ENCODE data around the gene CMPK1.

Gene CMPK1

GRCh38 chr1:47380699-47381098 is 47.1 kb downstream of the CMPK1 start:
- H3K27me3 ChIP-seq (ENCODE audit: low read depth, low read length): no peaks in the 10 kb centered on the region
- no peak overlapping the region for H3K4me3 ChIP-seq (ENCODE audit: low read depth in 1 of 2, low read length in 2 of 2)
- H3K9me3 ChIP-seq (ENCODE audit: control insufficient read depth in 1 of 2, low read length in 2 of 2): no peaks in the 10 kb centered on the region
- H3K4me1 ChIP-seq (ENCODE audit: control insufficient read depth in 1 of 2, insufficient read depth in 2 of 2, low read length in 2 of 2): no peaks in the 10 kb centered on the region
- H3K27ac ChIP-seq (ENCODE audit: low read length): no peak overlapping the region
- peaks cover 17 to 34% of the 10 kb centered on the region in 2 donors for H3K36me3 ChIP-seq (ENCODE audit: control insufficient read depth in 1 of 2, insufficient read depth in 2 of 2, low read length in 2 of 2)

- no peaks in the 10 kb centered on the region for H3K9me3 ChIP-seq (ENCODE audit: control insufficient read depth in 1 of 2, low read length in 2 of 2)
- H3K27ac ChIP-seq (ENCODE audit: low read length): no peak overlapping the region
- H3K4me1 ChIP-seq (ENCODE audit: control insufficient read depth in 1 of 2, insufficient read depth in 2 of 2, low read length in 2 of 2): no peaks in the 10 kb centered on the region
- no peaks in the 10 kb centered on the region for H3K27me3 ChIP-seq (ENCODE audit: low read depth, low read length)
- H3K36me3 ChIP-seq (ENCODE audit: control insufficient read depth in 1 of 2, insufficient read depth in 2 of 2, low read length in 2 of 2): peaks cover 17 to 32% of the 10 kb centered on the region in 2 donors
- no peak overlapping the region for H3K4me3 ChIP-seq (ENCODE audit: low read depth in 1 of 2, low read length in 2 of 2)
These were observed 48.9 kb downstream of the CMPK1 start for GRCh38 chr1:47382399-47382983.

DNA sequence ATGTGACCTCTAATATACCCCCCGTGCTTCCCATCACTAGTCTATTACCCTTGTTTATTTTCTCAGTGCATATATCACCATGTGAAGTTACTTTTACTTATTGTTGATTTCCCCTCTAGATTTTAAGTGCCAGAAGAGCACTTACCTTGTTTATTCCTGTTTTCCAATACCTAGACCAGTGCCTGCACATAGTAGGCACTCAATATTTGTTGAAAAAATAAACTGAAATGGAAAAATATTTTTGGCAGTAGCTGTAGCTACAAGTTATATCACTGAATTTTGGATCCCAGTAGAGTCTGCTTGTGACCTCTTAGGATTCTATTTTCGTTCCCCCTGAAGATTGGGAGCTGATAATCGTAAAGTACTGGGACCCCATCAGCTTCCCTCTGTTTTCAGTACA is 50.5 kb downstream of the CMPK1 start:
- Histone ChIP-seq H3K27me3 (ENCODE audit: low read depth, low read length) (no peaks in the 10 kb centered on the region), H3K4me1 (ENCODE audit: control insufficient read depth in 1 of 2, insufficient read depth in 2 of 2, low read length in 2 of 2) (no peaks in the 10 kb centered on the region), H3K36me3 (ENCODE audit: control insufficient read depth in 1 of 2, insufficient read depth in 2 of 2, low read length in 2 of 2) (peaks cover 13 to 22% of the 10 kb centered on the region in 2 donors), H3K4me3 (ENCODE audit: low read depth in 1 of 2, low read length in 2 of 2) (no peak overlapping the region), H3K9me3 (ENCODE audit: control insufficient read depth in 1 of 2, low read length in 2 of 2) (no peaks in the 10 kb centered on the region), H3K27ac (ENCODE audit: low read length) (no peak overlapping the region)

GRCh38 chr1:47385020-47385419 is 51.4 kb downstream of the CMPK1 start:
- H3K36me3 ChIP-seq (ENCODE audit: control insufficient read depth in 1 of 2, insufficient read depth in 2 of 2, low read length in 2 of 2): peaks cover 9 to 14% of the 10 kb centered on the region in 2 donors
- no peak overlapping the region for H3K4me3 ChIP-seq (ENCODE audit: low read depth in 1 of 2, low read length in 2 of 2)
- no peaks in the 10 kb centered on the region for H3K9me3 ChIP-seq (ENCODE audit: control insufficient read depth in 1 of 2, low read length in 2 of 2)
- no peaks in the 10 kb centered on the region for H3K27me3 ChIP-seq (ENCODE audit: low read depth, low read length)
- H3K4me1 ChIP-seq (ENCODE audit: control insufficient read depth in 1 of 2, insufficient read depth in 2 of 2, low read length in 2 of 2): no peaks in the 10 kb centered on the region
- H3K27ac ChIP-seq (ENCODE audit: low read length): no peak overlapping the region

DNA sequence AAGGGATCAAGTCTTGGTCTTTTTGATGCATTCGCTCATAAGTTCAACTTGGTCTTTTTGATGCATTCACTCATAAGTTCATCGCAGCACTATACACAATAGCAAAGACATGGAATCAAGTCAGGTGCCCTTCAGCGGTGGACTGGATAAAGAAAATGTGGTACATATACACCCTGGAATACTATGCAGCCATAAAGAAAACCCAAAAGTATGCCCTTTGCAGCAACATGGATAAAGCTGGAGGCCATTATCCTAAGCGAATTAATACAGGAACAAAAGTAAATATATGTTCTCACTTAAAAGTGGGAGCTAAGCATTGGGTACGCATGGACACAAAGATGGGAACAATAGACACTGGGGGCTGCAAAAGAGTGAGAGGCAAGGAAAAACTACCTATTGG is 52.7 kb downstream of the CMPK1 start:
- H3K27me3 ChIP-seq (ENCODE audit: low read depth, low read length): no peaks in the 10 kb centered on the region
- peaks cover 1 to 6% of the 10 kb centered on the region in 2 donors for H3K36me3 ChIP-seq (ENCODE audit: control insufficient read depth in 1 of 2, insufficient read depth in 2 of 2, low read length in 2 of 2)
- H3K4me3 ChIP-seq (ENCODE audit: low read depth in 1 of 2, low read length in 2 of 2): no peak overlapping the region
- H3K4me1 ChIP-seq (ENCODE audit: control insufficient read depth in 1 of 2, insufficient read depth in 2 of 2, low read length in 2 of 2): no peaks in the 10 kb centered on the region
- no peak overlapping the region for H3K27ac ChIP-seq (ENCODE audit: low read length)
- H3K9me3 ChIP-seq (ENCODE audit: control insufficient read depth in 1 of 2, low read length in 2 of 2): no peaks in the 10 kb centered on the region

DNA sequence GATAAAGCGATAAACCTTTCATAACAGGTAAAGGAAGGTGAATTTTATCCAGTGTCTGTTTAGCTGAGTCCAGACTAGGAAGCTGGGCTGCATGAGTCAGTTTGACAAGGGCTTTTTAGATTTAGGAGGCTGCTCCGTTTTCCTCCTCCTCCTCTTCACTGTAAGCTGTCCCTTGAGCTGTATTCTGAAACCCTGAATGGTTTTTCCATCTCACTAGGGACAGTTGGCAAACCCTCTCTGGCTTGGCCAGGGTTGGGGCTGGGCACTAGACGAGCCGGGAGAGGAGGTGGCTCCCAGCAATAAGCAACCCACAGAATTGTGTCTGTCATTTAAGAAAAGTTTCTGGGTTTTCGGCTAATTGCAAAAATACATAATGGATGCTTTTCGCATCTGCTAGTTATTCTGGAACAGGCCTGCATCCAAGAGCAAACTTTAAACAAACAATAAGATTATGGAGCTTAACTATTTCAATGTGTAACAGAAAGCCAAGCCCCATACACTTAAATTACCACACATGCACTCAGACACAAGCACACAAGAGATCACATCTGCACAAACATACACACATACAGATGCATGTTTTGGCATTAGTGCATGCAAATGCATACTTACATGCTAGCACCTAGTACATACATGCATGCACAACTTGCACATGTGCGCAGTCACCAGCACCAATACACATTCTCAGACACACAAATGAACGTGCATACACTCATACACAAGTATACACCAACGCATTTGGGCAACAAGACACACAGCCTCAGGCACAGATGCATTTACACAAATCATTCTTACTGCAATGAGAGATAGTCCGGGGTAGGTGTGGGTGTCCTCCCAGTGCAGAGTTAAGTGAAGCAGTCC is 54.7 kb downstream of the CMPK1 start:
- Histone ChIP-seq H3K4me3 (ENCODE audit: low read depth in 1 of 2, low read length in 2 of 2) (no peak overlapping the region), H3K4me1 (ENCODE audit: control insufficient read depth in 1 of 2, insufficient read depth in 2 of 2, low read length in 2 of 2) (no peaks in the 10 kb centered on the region), H3K27me3 (ENCODE audit: low read depth, low read length) (no peaks in the 10 kb centered on the region), H3K9me3 (ENCODE audit: control insufficient read depth in 1 of 2, low read length in 2 of 2) (no peaks in the 10 kb centered on the region), H3K36me3 (ENCODE audit: control insufficient read depth in 1 of 2, insufficient read depth in 2 of 2, low read length in 2 of 2) (no peaks in the 10 kb centered on the region), H3K27ac (ENCODE audit: low read length) (no peak overlapping the region)

DNA sequence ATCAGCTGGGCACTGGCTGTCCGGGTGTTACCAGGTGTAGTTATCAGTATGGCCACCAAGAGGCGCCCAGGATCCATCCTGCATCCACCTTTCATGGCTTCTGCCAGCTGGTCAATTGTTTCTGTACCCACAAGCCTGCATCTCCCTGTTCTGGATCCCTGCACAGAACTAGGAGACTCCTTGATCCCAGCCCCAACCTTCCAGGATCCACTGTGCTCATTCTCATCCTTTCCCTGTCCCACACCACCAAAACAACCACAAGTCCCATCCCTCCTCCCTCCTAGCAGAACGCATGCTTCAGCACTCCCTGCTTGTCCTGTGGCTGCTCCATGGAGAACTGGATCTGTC is 55.3 kb downstream of the CMPK1 start:
- no peaks in the 10 kb centered on the region for H3K4me1 ChIP-seq (ENCODE audit: control insufficient read depth in 1 of 2, insufficient read depth in 2 of 2, low read length in 2 of 2)
- H3K9me3 ChIP-seq (ENCODE audit: control insufficient read depth in 1 of 2, low read length in 2 of 2): no peaks in the 10 kb centered on the region
- no peak overlapping the region for H3K4me3 ChIP-seq (ENCODE audit: low read depth in 1 of 2, low read length in 2 of 2)
- no peaks in the 10 kb centered on the region for H3K27me3 ChIP-seq (ENCODE audit: low read depth, low read length)
- H3K36me3 ChIP-seq (ENCODE audit: control insufficient read depth in 1 of 2, insufficient read depth in 2 of 2, low read length in 2 of 2): no peaks in the 10 kb centered on the region
- H3K27ac ChIP-seq (ENCODE audit: low read length): no peak overlapping the region

DNA sequence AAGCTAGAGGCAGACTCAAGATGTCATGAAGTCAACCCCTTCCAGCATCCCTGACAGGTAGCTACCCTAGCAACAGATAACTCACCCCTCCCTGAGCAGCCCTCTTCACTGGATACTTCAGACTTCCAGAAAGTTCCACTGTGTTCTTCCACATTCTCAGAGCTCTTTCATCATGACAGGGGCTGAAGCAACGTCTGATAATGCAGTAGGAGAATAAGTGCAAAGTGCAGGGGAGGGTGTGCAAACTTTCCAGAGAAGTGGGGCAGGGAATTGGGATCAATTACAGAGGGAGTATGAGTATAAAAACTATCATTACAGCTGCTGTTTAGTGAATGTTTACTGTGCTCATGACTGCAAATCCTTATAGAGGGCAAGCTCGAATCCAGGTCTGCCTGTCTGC is 56.1 kb downstream of the CMPK1 start:
- no peak overlapping the region for H3K4me3 ChIP-seq (ENCODE audit: low read depth in 1 of 2, low read length in 2 of 2)
- no peak overlapping the region for H3K27ac ChIP-seq (ENCODE audit: low read length)
- no peaks in the 10 kb centered on the region for H3K9me3 ChIP-seq (ENCODE audit: control insufficient read depth in 1 of 2, low read length in 2 of 2)
- no peaks in the 10 kb centered on the region for H3K36me3 ChIP-seq (ENCODE audit: control insufficient read depth in 1 of 2, insufficient read depth in 2 of 2, low read length in 2 of 2)
- no peaks in the 10 kb centered on the region for H3K27me3 ChIP-seq (ENCODE audit: low read depth, low read length)
- no peaks in the 10 kb centered on the region for H3K4me1 ChIP-seq (ENCODE audit: control insufficient read depth in 1 of 2, insufficient read depth in 2 of 2, low read length in 2 of 2)

DNA sequence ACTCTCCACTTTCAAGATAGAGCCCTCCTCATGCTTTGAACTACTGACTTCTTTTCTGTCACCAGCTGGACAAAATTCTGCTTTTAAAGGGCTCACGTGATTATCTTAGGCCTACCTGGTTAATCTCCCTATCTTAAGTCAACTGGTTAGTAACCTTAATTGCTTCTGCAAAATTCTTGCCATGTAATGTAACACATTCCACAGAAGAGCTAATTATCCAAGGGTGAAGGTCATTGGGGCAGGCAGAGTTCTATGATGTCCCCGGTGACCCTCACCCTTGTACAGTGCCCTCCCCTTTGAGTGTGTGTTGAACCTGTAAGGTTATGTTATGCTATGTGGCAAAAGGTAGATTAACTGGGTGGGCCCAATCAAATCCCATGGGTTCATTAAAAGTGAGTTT is 57.3 kb downstream of the CMPK1 start:
- no peak overlapping the region for H3K4me3 ChIP-seq (ENCODE audit: low read depth in 1 of 2, low read length in 2 of 2)
- no peaks in the 10 kb centered on the region for H3K27me3 ChIP-seq (ENCODE audit: low read depth, low read length)
- H3K4me1 ChIP-seq (ENCODE audit: control insufficient read depth in 1 of 2, insufficient read depth in 2 of 2, low read length in 2 of 2): no peaks in the 10 kb centered on the region
- H3K27ac ChIP-seq (ENCODE audit: low read length): no peak overlapping the region
- no peaks in the 10 kb centered on the region for H3K36me3 ChIP-seq (ENCODE audit: control insufficient read depth in 1 of 2, insufficient read depth in 2 of 2, low read length in 2 of 2)
- H3K9me3 ChIP-seq (ENCODE audit: control insufficient read depth in 1 of 2, low read length in 2 of 2): no peaks in the 10 kb centered on the region

- Histone ChIP-seq H3K36me3 (ENCODE audit: control insufficient read depth in 1 of 2, insufficient read depth in 2 of 2, low read length in 2 of 2) (no peaks in the 10 kb centered on the region), H3K4me3 (ENCODE audit: low read depth in 1 of 2, low read length in 2 of 2) (no peak overlapping the region), H3K4me1 (ENCODE audit: control insufficient read depth in 1 of 2, insufficient read depth in 2 of 2, low read length in 2 of 2) (no peaks in the 10 kb centered on the region), H3K9me3 (ENCODE audit: control insufficient read depth in 1 of 2, low read length in 2 of 2) (no peaks in the 10 kb centered on the region), H3K27me3 (ENCODE audit: low read depth, low read length) (no peaks in the 10 kb centered on the region), H3K27ac (ENCODE audit: low read length) (no peak overlapping the region)
These were observed 59.6 kb downstream of the CMPK1 start for GRCh38 chr1:47393141-47393540.

DNA sequence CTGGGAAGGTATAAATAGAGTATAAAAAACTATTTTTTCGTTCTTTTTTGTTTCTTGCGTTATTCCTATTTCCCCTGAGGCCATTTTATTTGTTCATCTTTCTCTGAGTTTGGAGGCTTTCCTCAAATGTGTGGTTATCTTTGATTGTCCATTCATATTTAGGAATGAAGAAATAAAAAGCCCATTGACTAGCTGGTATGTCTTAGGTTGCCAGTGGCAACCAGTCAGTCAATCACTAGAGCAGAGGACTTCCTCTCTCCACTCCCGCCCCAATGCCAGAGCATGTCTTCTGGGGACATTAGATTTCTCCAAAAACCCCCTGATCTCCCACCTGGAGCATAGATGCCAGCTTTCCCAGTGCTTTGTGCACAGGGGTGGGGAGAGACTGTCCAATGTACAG is 61.8 kb downstream of the CMPK1 start:
- no peaks in the 10 kb centered on the region for H3K27me3 ChIP-seq (ENCODE audit: low read depth, low read length)
- no peaks in the 10 kb centered on the region for H3K36me3 ChIP-seq (ENCODE audit: control insufficient read depth in 1 of 2, insufficient read depth in 2 of 2, low read length in 2 of 2)
- no peaks in the 10 kb centered on the region for H3K9me3 ChIP-seq (ENCODE audit: control insufficient read depth in 1 of 2, low read length in 2 of 2)
- no peak overlapping the region for H3K4me3 ChIP-seq (ENCODE audit: low read depth in 1 of 2, low read length in 2 of 2)
- no peak overlapping the region for H3K27ac ChIP-seq (ENCODE audit: low read length)
- H3K4me1 ChIP-seq (ENCODE audit: control insufficient read depth in 1 of 2, insufficient read depth in 2 of 2, low read length in 2 of 2): no peaks in the 10 kb centered on the region

All from muscle layer of duodenum (tissue), 2 donors.